BE2C (cell line): ENCODE data around the gene OTUB2.

ENCODE experiments used
- DNase-seq: peaks from one replicate; pipeline ENCODE4 v3.0.0-alpha.2; 2020
- H3K27me3 ChIP-seq: fragments of 250-450 bp; sonication (Bioruptor Pico); 2 replicates; pipeline ENCODE4 v1.5.1; 2020; ENCODE audit warnings: mild to moderate bottlenecking
- H3K36me3 ChIP-seq: fragments of 250-450 bp; sonication (Bioruptor Pico); 2 replicates; pipeline ENCODE4 v1.5.1; 2020; ENCODE audit warnings: mild to moderate bottlenecking
- H3K4me1 ChIP-seq: fragments of 250-450 bp; sonication (Bioruptor Pico); 2 replicates; pipeline ENCODE4 v1.5.1; 2020
- H3K4me3 ChIP-seq: 2 replicates; pipeline ENCODE4 v1.5.1; 2011; ENCODE audit warnings: low read depth, low read length
- H3K9me3 ChIP-seq: fragments of 250-450 bp; sonication (Bioruptor Pico); 2 replicates; pipeline ENCODE4 v1.5.1; 2020
- TF ChIP-seq, protein P1 (sequence below): IDR thresholded peaks from 2 replicates; pipeline ENCODE4 v1.5.1; 2012; ENCODE audit warnings: mild to moderate bottlenecking, low read depth, low read length

OTUB2 gene

DNA sequence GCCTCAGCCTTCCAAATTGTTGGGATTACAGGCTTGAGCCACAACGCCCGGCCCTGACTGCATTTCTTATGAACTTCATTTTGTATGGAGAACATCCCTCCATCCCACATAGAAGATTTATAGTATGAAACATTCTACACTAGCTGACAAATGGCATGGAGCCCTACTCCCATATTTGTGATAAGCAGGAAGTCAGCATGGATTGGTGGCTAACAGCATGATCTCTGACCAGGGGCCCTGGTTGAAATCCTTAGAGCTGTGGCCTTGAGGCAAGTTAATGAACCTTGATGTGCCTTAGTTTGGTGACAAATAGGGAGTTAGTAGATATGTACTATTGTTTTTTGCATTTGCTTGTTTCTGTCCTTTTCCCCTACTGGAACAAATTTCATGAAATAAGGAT is 67.3 kb downstream of the OTUB2 start:
- Histone ChIP-seq H3K4me1 (no peaks in the 10 kb centered on the region), H3K4me3 (no peak overlapping the region), H3K9me3 (no peaks in the 10 kb centered on the region), H3K36me3 (0 out of 2 replicates have a peak, but pooled peaks cover 3% of the 10 kb centered on the region), H3K27me3 (no peaks in the 10 kb centered on the region)
- DNase-seq = no peak
- TF ChIP-seq, protein P1, sequence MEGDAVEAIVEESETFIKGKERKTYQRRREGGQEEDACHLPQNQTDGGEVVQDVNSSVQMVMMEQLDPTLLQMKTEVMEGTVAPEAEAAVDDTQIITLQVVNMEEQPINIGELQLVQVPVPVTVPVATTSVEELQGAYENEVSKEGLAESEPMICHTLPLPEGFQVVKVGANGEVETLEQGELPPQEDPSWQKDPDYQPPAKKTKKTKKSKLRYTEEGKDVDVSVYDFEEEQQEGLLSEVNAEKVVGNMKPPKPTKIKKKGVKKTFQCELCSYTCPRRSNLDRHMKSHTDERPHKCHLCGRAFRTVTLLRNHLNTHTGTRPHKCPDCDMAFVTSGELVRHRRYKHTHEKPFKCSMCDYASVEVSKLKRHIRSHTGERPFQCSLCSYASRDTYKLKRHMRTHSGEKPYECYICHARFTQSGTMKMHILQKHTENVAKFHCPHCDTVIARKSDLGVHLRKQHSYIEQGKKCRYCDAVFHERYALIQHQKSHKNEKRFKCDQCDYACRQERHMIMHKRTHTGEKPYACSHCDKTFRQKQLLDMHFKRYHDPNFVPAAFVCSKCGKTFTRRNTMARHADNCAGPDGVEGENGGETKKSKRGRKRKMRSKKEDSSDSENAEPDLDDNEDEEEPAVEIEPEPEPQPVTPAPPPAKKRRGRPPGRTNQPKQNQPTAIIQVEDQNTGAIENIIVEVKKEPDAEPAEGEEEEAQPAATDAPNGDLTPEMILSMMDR = no peak

DNA sequence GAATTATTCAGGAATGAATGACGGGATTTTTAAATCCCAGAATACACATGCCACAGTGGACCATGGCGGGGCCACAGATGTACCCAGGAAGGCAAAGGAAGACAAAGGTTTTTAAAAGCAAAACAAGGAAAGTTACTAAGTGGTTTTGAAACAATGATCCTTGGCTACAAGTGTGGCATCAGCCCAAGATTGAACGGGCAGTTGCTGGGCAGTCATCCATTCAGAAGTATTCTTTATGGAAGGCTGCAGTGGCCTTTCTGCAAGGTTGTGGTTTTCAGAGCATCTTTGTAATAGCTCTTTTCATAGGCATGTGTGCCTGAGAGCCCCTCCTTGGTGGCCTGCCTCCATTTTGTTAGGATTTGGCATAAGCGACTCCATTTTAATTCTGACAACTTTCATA is 71.0 kb downstream of the OTUB2 start:
- DNase-seq = no peak
- no peaks in the 10 kb centered on the region for H3K4me1 ChIP-seq
- H3K9me3 ChIP-seq = no peaks in the 10 kb centered on the region
- no peak overlapping the region for H3K4me3 ChIP-seq
- TF ChIP-seq, protein P1 = no peak
- H3K36me3 ChIP-seq = 0 out of 2 replicates have a peak, but pooled peaks cover 3% of the 10 kb centered on the region
- no peaks in the 10 kb centered on the region for H3K27me3 ChIP-seq
